C4-2B (cell line): ENCODE data around the gene SFXN5.

ENCODE experiments used
- H3K27ac ChIP-seq: fragments of 450-650 bp; 2 replicates; pipeline ENCODE4 v1.5.1; 2017
- ZFX ChIP-seq: fragments of 450-650 bp; IDR thresholded peaks from 2 replicates; pipeline ENCODE4 v1.6.1; 2017
- TF ChIP-seq, protein P1 (sequence below): fragments of 450-650 bp; conservative IDR thresholded peaks from 2 replicates; pipeline ENCODE4 v1.5.1; 2017; ENCODE audit warnings: mild to moderate bottlenecking

Gene SFXN5

GRCh38 chr2:72893594-72894319 is 177.8 kb downstream of the SFXN5 start:
- no peak overlapping the region for H3K27ac ChIP-seq
- TF ChIP-seq ZFX = no peak
- TF ChIP-seq, protein P1, sequence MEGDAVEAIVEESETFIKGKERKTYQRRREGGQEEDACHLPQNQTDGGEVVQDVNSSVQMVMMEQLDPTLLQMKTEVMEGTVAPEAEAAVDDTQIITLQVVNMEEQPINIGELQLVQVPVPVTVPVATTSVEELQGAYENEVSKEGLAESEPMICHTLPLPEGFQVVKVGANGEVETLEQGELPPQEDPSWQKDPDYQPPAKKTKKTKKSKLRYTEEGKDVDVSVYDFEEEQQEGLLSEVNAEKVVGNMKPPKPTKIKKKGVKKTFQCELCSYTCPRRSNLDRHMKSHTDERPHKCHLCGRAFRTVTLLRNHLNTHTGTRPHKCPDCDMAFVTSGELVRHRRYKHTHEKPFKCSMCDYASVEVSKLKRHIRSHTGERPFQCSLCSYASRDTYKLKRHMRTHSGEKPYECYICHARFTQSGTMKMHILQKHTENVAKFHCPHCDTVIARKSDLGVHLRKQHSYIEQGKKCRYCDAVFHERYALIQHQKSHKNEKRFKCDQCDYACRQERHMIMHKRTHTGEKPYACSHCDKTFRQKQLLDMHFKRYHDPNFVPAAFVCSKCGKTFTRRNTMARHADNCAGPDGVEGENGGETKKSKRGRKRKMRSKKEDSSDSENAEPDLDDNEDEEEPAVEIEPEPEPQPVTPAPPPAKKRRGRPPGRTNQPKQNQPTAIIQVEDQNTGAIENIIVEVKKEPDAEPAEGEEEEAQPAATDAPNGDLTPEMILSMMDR = peak; percentile 31

DNA sequence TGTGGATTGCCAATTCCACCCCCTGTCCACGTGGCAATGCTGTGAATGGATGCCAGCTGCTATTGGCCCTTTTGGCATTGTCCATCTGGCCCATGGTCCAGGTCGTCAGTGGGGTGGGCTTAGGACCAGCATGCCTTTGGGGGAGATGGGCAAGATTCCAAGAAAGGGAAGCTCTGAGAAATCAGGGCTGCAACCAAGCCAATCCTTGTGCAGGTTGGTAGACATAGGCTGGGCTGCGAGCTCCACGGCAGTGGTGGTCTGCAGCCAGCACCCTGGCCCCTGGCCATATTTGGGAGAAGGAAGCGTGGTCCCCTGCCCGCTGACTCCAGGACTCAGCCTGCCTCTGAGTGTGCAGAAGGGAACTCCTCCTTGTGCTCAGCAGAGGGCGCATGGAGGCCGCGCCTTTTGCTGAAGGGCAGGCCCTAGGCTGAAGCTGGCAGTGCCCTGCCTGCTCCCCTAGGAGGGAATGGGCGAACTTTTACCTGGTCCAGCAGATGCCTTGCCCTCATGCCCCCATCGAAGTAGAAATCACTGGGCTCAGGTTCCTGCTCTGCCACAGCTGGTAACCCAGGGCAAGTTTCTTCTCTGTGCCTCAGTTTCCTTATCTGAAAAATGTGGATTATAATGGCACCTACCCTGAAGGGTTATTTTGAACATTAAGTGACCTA is 178.9 kb downstream of the SFXN5 start:
- TF ChIP-seq, protein P1 = peak; percentile 67
- TF ChIP-seq ZFX = no peak
- no peak overlapping the region for H3K27ac ChIP-seq
